ENCODE results near the gene CHRND. TPM values are rescaled to one million over a fixed set of nuclear protein-coding genes. Genes with fewer than 3 reads are reported as not detected.
"Not testable (repeated sequence)": the region's sequence is repeated elsewhere in the genome, so short reads cannot be mapped to it uniquely, and the experiment has no call there.

Gene CHRND
- polyA plus RNA-seq, 3 donors: 0.03 TPM; not detected in 2

- 31 to 40% (median 38%) methylated on average over 21 of the region's 21 CpGs for WGBS, 3 donors
Observed at GRCh38 chr2:232549655-232550353, 23.8 kb downstream of the CHRND start.

DNA sequence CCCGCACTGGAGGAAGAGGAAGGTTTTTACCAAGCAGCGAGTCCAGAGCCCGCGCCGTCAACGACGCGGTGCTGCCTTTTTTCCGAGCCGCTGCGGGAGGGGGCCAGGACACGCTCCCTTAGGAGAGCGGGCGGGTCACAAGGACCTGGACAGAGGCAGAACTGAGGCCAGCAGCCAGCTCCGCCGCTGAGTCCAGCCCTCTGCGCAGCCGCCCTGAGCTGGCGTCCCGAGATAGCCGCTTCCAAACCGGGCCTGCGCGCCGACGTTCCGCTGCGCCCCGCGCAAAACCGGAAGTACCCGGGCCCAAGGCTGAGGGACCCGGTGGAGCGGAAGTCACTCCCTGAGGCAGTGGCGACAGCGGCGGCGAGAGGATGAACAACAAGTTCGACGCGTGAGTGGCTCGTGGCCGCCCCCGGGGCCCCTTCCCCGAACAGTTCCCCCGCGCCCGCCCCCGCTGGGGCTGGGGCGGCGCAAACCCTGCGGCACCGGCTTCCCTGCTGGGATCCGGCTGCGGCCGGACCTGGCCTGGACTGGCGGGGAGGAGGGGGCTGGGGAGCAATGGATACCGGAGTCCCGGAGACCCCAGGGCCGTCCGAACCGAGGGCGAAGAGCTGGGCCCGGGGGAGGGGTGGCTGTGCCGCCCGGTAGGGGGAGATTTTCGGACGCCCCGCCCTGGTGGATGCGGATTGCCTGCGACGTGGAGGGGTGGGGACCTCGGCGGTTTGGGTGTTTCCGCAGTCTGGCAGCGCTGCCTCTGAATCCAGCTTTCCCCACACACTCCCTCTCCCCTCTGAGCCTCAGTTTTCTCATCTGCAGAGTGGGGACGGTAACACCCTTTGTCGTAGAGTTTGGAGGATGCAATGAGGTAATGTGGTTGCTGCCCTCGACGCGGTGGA lies 24.6 kb downstream of the CHRND start, which contains the start of the genes EIF4E2 and TIGD1:
EIF4E2 (plus strand) TSS at position 336 of the 896 bp plus-strand sequence; CDS start at position 372, 36 bp downstream.
TIGD1 (minus strand) TSS at position 204 of the 896 bp plus-strand sequence. CDS start 675 bp downstream, outside the sequence.
- 0 to 1% (median 1%) methylated on average over 64 to 81 of the region's 81 CpGs for WGBS, 3 donors

More at GRCh38 chr2:232549655-232550353, 23.8 kb downstream of the CHRND start:
- no peak overlapping the region for H3K27ac ChIP-seq (ENCODE audit: low read depth, low read length)

GRCh38 chr2:232551250-232551638 lies 25.3 kb downstream of the CHRND start:
- WGBS, 3 donors: 7 to 9% (median 8%) methylated on average over 7 of the region's 7 CpGs
- H3K27ac ChIP-seq (ENCODE audit: low read depth, low read length): peak overlapping the region; percentile 94

More for the DNA sequence above, 24.6 kb downstream of the CHRND start, which contains the start of the genes EIF4E2 and TIGD1:
- peak within 1 kb of the TSS; percentile 94 for H3K27ac ChIP-seq (ENCODE audit: low read depth, low read length)

DNA sequence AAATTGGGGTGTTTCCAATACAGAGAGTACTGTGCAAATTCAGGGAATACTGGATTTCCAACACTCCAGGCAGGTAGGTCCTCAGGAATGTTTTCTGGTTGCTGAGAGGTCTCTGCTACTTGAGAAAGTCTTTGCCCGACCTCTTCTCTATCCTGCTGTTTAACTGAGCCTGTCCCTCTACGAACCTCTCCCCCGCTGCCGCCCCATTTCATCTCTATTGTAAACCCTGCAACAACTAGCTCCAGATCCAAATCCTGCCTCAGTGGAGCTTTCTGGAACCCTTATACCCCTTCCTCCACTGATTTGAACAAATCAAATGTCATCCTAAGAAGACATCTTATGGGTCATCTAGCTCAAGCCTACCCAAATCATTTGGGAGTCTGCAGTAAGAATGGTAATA lies 25.8 kb downstream of the CHRND start:
- 90 to 93% (median 92%) methylated on average over 4 of the region's 4 CpGs for WGBS, 3 donors
- no peak overlapping the region for H3K27ac ChIP-seq (ENCODE audit: low read depth, low read length)

DNA sequence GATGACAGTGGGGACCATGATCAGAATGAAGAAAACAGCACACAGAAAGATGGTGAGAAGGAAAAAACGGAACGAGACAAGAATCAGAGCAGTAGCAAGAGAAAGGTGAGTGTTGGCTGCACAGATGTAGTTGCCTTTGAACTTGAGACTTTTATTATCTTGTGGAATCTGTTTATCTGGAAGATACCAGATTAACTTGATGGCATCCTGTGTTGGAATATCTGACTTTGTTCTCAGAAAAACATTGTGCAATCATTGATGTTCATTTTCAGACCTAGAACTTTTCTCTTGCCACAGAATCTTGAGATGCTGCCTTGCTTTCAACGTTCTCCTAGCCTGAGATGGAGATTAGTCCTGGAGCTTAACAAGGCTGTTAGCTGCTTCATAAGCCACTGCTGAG lies 30.5 kb downstream of the CHRND start:
- H3K27ac ChIP-seq (ENCODE audit: low read depth, low read length): no peak overlapping the region
- WGBS, 3 donors: 76 to 81% (median 80%) methylated on average over 3 of the region's 3 CpGs

DNA sequence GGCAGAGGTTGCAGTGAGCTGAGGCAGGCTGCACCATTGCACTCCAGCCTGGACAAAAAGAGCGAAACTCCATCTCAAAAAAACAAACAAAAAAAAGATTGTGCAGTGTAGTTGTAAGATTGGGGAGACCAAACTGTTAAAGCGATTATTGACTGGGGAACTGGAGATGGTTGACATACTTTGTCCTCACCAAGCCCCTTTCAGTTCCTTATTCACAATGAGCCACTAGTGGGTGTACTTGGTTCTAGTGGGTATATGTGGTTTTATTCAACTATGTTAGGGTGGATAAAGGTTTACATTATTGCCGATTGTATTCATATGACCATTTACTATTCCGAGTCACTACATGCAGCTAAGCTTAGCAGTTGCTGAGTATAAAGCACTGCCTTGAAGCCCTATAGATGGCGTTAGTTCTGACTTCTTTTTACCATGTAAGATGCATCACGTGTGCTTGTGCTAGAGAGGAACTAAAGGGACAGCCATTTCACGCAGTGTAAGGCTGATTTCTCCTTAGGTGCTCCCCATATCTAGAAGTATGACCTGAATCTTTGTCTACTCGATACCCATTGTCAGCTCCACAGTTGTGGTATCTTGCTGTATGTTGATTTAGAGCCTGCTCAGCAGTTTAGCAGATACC lies 36.7 kb downstream of the CHRND start:
- no peak overlapping the region for H3K27ac ChIP-seq (ENCODE audit: low read depth, low read length)
- WGBS, 3 donors: 82 to 90% (median 85%) methylated on average over 8 of the region's 8 CpGs

DNA sequence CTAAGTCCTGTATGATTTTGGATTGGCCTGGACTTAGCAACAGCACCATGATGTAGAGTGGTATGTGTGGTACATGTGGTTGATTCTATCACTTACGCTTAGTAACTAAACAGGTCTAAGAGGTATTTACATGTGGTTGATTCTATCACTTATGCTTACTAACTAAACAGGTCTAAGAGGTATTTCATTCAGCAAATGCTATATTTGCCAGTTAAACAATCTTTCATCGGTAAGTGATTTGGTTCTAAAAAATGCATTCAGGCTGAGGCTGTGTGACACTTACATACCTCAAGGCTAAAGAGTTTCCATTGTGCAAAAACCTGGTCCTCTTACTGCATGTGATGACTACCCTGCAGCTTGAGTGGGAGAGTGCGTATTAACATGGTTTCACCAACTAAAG lies 37.6 kb downstream of the CHRND start:
- 45 to 66% (median 61%) methylated on average over 3 of the region's 3 CpGs for WGBS, 3 donors
- H3K27ac ChIP-seq (ENCODE audit: low read depth, low read length): no peak overlapping the region

GRCh38 chr2:232567721-232568120 lies 41.8 kb downstream of the CHRND start:
- H3K27ac ChIP-seq (ENCODE audit: low read depth, low read length): no peak overlapping the region

- H3K27ac ChIP-seq (ENCODE audit: low read depth, low read length): no peak overlapping the region
- WGBS, 3 donors: 66 to 82% (median 68%) methylated on average over 5 of the region's 5 CpGs
Observed at GRCh38 chr2:232568161-232568560, 42.2 kb downstream of the CHRND start.

- no peak overlapping the region for H3K27ac ChIP-seq (ENCODE audit: low read depth, low read length)
- 93 to 96% (median 94%) methylated on average over 9 of the region's 9 CpGs for WGBS, 3 donors
Observed at GRCh38 chr2:232569541-232569940, 43.6 kb downstream of the CHRND start.

DNA sequence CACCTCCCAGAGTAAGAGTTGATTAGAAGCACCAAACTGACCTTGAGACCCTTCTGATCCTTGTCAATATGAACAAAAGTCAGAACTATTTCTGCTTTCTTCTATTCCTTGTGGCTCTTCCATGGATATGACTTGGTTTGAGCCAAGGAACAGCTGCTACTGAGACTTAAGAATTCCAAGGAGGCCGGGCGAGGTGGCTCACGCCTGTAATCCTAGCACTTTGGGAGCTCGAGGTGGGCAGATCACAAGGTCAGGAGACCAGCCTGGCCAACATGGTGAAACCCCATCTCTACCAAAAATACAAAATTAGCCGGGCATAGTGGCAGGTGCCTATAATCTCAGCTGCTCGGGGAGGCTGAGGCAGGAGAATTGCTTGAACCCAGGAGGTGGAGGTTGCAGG lies 44.5 kb downstream of the CHRND start:
- 95 to 96% (median 96%) methylated on average over 6 of the region's 6 CpGs for WGBS, 3 donors
- H3K27ac ChIP-seq (ENCODE audit: low read depth, low read length): not testable (repeated sequence)

DNA sequence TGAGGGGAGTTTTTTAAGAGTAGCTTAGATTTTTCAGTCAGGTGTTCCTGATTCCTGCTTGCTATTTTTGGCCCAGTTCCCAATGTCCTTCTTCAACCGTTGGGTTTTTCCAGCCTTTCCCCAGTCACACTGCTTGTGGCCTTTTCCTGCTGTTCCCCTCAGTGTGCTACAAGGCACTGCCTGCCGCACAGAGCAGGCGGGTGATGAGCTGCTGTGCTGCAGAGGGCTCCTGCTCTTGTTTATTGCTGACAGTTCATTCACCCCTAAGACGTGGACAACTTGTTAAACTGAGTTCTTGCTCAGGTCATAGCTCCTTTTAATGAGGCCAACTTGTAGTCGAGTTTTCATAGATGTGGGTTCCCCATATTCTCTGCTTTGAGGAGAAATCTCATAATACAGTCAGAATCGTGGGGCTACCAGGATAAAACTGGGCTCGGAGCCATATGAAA lies 45.1 kb downstream of the CHRND start:
- H3K27ac ChIP-seq (ENCODE audit: low read depth, low read length): no peak overlapping the region
- 71 to 79% (median 73%) methylated on average over 7 of the region's 7 CpGs for WGBS, 3 donors

DNA sequence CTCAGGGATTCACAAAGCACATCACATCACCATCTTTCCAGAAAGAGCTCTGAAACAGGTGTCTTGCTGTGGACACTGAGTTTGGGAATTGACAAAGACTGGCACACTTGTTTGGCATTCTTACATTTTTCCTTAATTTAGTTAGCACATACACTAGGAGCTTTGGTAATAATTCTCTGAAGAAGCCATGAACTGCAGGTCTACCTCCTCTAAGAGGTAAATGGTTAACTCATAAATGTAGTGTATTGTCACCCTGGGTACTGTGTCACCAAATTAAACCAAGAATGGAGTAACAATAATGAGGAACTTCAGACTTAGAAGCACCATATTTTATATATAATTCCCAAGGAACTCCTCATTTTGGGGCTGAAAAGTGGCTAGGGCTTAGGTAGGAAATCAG lies 47.1 kb downstream of the CHRND start:
- H3K27ac ChIP-seq (ENCODE audit: low read depth, low read length): no peak overlapping the region

DNA sequence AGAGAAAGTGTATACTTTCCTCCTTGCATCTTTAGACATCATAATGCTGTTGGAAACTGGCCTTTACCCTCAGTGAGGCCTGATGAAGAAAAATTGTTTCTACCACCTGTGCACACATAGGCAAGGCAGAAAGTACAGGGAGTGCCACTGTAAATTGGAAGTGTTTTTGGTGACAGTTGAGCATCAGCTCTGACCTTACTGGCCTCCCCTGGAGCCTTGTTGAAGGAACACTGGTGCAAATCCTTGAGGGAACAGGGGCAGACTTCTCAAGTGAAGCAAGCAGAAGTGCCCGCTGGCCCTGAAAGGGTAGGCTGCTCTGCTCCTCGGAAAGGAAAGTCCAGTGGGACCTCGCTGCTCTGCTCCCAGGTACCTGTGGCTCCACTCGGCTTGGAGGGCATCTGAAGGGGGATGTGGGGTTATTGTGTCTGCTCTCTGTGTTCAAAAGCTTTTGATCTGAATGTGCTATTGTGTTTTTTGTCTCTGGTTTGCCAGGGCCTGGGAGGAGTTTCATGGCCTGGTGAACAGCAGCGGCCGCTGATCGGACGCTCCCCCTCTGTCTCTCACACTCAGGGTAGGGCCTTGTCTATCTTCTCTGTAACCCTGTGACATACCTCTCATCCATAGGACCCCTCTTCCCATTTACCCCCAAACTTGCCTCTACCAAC lies 47.9 kb downstream of the CHRND start:
- WGBS, 3 donors: 93 to 97% (median 93%) methylated on average over 8 of the region's 8 CpGs
- no peak overlapping the region for H3K27ac ChIP-seq (ENCODE audit: low read depth, low read length)

DNA sequence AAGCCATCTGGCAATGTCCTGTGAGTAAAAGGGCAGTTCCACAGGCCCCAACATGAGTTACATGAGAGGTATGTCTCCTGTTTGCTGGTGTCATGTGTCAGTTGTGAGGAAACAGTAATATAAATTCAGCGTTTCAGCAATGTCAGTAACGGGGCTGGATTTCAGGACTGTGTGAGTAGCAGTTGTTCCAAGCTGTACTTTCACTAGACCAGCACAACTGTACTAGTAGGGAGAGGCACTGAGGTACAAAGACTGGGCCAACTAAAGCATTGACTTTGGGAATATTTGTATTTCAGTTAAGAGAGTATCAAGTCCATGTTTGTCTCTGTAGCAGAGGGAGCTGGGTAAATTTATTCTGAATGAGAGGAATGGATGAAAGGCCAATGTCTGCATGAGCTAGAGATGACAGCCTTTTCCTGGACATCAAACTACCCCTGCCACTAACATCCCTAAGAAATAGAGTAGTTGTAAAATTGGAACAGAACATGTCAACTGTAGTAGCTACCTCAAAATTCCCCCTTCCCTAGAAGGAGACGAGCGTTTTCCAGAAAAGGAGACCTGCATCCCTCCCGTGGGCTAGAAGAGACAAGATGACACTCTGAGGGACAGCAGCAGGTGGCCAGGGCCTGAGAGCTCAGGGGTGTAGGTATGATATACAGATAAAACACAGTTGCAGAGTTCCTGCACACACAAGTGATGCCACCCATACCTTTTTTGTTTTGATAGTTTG lies 48.9 kb downstream of the CHRND start:
- no peak overlapping the region for H3K27ac ChIP-seq (ENCODE audit: low read depth, low read length)
- WGBS, 3 donors: 90 to 96% (median 92%) methylated on average over 5 of the region's 5 CpGs

DNA sequence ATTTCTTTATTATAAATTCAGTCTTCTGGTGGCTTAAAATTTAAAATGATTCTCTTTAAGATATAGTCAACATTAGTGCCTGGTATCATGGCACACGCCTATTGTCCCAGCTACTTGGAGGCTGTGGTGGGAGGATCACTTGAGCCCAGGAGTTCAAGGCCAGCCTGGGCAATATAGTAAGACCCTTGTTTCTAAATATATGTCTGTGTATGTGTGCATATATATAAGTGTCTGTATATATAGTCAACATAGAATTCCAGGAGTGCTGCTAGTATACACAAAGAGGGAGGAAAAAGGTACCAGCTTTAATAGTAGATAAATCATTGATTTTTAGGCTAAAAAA lies 49.4 kb downstream of the CHRND start:
- no peak overlapping the region for H3K27ac ChIP-seq (ENCODE audit: low read depth, low read length)
- 94 to 98% (median 97%) methylated on average over 1 of the region's 1 CpG for WGBS, 3 donors

GRCh38 chr2:232576995-232577394 lies 51.0 kb downstream of the CHRND start:
- WGBS, 3 donors: 60 to 88% (median 86%) methylated on average over 2 of the region's 2 CpGs
- H3K27ac ChIP-seq (ENCODE audit: low read depth, low read length): no peak overlapping the region

GRCh38 chr2:232577841-232578240 lies 51.9 kb downstream of the CHRND start:
- H3K27ac ChIP-seq (ENCODE audit: low read depth, low read length): no peak overlapping the region
- 91 to 92% (median 92%) methylated on average over 2 of the region's 2 CpGs for WGBS, 3 donors
